D721Med (cell line): Measurements from ENCODE around the gene ATP6V0E2.

Experiments
- DNase-seq: peaks from one replicate; pipeline ENCODE4 v3.0.0; 2011; ENCODE audit warnings: low spot score; ENCODE audit not compliant: insufficient read length
- FAIRE-seq: peaks from 2 replicates; lab custom pipeline; 2011; peaks lifted over from hg19 to GRCh38; lab: Jason Lieb, UNC
- TF ChIP-seq, protein P1 (sequence below): IDR thresholded peaks from 2 replicates; pipeline ENCODE4 v1.5.1; 2012; ENCODE audit warnings: mild to moderate bottlenecking, control low read depth; ENCODE audit not compliant: insufficient read depth; ENCODE audit errors: missing control alignments

Gene ATP6V0E2

DNA sequence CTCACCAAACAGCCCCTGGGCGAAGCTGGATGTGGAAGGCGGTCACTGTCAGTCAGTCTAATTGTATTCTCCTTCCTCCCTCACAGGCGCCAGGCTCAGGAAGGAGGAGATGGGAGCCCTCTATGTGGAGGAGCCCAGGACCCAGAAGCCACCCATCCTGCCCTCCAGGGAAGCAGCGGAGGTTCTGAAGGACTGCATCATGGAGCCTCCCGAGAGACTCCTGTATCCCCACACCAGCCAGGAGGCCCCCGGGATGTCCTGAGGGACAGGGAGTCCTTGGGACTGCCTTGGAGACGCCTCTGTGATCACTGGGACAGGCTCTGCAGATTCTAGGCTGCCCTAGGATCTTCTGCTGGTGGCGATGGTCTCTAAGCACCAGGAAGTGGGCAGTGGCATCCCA, 9.7 kb upstream of the ATP6V0E2 start:
- TF ChIP-seq, protein P1, sequence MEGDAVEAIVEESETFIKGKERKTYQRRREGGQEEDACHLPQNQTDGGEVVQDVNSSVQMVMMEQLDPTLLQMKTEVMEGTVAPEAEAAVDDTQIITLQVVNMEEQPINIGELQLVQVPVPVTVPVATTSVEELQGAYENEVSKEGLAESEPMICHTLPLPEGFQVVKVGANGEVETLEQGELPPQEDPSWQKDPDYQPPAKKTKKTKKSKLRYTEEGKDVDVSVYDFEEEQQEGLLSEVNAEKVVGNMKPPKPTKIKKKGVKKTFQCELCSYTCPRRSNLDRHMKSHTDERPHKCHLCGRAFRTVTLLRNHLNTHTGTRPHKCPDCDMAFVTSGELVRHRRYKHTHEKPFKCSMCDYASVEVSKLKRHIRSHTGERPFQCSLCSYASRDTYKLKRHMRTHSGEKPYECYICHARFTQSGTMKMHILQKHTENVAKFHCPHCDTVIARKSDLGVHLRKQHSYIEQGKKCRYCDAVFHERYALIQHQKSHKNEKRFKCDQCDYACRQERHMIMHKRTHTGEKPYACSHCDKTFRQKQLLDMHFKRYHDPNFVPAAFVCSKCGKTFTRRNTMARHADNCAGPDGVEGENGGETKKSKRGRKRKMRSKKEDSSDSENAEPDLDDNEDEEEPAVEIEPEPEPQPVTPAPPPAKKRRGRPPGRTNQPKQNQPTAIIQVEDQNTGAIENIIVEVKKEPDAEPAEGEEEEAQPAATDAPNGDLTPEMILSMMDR = no peak
- FAIRE-seq (no peak), DNase-seq (no peak)

DNA sequence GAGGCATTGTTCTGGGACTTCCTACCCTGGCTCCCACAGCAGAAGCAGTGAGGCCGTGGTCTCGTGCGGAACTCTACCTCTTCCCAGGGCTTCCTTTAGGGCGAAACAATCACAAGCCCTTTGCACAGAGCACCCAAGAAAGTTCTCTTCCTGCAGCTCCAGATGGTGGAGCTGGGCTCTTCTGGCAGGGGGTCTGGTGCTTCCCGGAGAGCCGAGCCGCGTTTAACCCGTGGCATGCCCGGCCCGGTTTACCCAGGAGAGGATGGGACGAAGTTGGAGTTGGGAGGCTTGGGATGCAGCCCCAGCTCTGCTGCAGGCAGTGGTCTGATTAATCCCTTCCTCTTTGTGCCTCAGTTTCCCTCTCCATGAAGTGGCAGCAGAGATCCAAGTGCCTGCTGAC, 9.0 kb upstream of the ATP6V0E2 start:
- no peak for DNase-seq
- TF ChIP-seq, protein P1 = no peak
- FAIRE-seq = no peak

DNA sequence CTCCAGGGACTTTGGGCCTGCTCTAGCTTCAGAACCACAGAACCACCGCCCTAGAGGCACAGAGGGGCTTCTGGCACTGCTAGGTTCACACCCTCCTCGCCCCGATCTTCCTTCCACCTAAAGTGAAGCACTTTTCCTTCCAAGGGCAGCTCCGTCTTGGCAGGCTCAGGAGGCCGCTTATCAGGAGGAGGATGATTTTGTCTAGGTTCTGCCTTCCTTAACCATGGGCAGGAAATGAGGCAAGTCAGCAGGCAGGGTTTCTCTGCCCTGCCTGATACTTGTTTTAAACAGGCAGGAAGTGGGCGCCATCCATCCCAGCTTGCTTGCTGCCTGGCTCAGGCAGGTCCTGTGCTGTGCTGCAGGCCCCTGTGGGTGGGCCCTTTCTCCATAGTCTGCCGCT, 8.3 kb upstream of the ATP6V0E2 start:
- TF ChIP-seq, protein P1 = no peak
- no peak for DNase-seq
- no peak for FAIRE-seq

DNA sequence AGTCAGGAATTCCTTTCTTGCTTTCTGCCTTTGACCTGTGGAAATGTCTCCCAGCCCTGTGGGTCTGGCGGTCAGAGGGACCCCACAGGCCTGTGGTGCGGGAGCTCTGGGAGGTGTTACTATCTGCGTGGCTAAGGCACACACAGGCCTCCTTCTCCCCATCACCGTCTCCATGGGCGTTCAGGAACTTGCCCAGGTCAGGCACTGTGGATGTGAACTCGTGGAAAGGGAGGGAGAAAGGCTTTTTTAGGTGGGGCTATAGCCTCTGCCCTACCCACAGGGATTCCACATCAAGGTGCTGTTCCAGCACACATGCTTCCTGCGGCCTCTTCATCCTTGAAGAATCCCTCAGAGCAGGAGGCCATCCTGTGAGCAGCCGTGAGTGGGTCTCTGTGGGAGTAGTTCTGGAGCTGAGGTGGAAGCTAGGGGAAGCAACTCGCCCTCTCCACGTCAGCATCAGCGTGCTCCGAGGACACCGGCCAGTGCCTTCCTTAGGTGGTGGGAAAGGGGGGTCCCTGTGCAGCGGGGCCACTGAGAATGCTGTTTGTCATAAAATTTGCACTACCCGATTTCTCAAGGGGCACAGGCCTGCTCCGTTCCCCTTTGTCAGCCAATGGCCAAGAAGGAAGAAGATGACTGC, 7.5 kb upstream of the ATP6V0E2 start:
- TF ChIP-seq, protein P1 = no peak
- no peak for DNase-seq
- FAIRE-seq = no peak

DNA sequence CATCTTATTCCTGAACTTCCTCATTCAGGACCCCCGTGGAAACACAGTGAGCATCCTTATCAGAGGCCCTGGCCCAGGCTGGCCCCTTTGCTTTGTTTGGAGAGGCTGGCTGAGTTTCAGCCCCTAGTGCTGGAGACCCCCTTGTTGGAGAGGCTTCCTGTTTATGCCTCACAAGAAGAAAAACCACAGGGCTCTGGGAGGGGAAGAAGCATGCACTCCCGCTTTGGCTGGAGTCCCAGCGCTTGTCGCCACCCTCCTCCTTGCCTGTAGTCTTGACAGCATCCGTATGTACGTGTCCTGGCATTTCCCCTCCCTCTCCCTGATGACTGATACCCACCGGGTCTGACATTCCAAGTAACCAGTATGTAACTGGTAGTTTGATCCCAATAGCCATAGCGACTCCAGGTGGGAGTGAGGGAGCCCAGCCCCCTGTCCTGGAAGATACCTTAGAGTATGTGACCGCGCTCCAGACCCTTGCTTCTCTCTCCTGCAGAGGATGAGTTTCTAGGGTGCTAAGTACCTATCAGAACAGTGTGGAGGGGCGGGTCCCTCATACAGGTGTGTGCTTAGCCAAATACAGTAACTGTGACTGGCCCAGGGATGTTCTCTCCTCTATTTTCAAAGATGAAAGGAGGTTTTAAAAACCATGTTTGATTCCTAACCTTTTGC, 6.9 kb upstream of the ATP6V0E2 start:
- TF ChIP-seq, protein P1 = no peak
- DNase-seq (no peak), FAIRE-seq (no peak)

DNA sequence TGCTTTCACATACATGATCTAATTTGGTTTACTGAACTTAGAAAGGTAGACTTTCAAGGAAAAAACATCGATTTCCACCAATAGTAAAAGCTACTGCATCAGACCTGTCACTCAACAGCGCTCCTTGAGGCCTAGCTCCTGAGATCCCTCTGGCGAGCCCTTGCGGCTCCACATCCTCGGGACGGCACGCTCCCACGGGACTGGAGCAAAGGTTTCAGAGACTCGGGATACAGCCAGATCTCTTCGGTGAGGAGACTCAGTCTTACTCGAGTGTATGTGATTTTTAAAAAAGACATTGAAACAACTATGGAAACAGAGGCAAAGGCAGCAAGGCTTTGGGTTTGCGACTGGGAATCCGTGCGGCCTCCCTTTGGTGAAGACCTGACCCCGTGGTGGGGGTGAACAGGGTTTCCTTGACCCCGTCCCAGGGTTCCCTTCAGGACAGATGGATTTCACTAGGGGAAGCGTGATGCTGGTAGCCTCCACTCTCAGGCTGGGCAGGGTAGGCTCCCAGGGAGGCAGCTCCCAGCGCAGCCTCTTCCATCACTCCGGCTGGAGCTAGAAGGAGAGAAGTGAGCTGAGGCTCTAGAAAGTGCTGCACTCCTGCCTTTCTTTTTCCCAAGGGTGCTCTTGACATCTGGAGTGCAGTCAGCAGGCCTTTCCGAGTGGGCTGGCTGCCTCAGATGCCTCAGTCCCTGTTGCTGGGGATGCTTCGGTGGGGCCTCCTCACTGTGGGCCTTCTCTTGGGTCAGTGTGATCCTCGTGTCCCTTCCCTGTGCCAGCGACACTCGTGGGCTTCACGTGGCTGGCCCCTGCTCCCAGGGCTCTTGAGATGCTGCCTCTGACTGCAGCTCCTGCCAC, 5.8 kb upstream of the ATP6V0E2 start:
- TF ChIP-seq, protein P1 = no peak
- no peak for DNase-seq
- FAIRE-seq = no peak
